ENCODE data around the gene TEN1. TPM values are rescaled to one million over a fixed set of nuclear protein-coding genes. Genes with fewer than 3 reads are reported as not detected.

TEN1 gene
- total and polyA plus RNA-seq, 2 of the 4 experiments (the other 2 are of a cell fraction), result 14.7 to 17.9 TPM

DNA sequence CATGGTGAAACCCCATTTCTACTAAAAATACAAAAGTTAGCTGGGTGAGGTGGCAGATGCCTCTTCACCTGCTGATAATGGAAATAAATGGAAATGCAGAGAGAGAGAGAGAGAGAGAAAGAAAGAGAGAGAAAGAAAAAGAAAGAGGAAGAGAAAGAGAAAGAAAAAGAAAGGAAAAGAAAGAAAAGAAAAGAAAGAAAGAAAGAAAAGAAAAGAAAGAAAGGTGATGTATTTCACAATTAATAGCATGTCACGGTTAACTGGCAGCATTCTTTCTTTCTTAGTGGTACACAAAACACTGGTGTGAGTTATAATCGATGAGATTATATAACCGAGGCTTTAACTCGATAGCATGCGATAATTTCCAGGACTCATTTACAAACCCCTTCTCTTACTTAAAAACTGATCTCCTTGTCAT, 3.3 kb upstream of the TEN1 start:
- H3K9me3 ChIP-seq (ENCODE audit: control insufficient read depth, insufficient read depth, low read length), result no peaks in the 10 kb centered on the region
- no peak overlapping the region for H3K4me3 ChIP-seq (ENCODE audit: insufficient read depth, low read depth, low read length)
- H3K27me3 ChIP-seq (ENCODE audit: control insufficient read depth, insufficient read depth, low read length), result no peaks in the 10 kb centered on the region
- H2AK9ac ChIP-seq (replicated peaks; ENCODE audit: low read depth, low read length, poor library complexity), result no peak overlapping the region
- no peak overlapping the region for H3K27ac ChIP-seq (ENCODE audit: insufficient read depth, low read length)
- peaks cover 22 to 65% of the 10 kb centered on the region in 2 experiments for H3K79me1 ChIP-seq (ENCODE audit: low read depth in 1 of 2, low read length in 2 of 2)
- H3K9me1 ChIP-seq (ENCODE audit: insufficient read depth, low read length), result no peaks in the 10 kb centered on the region; the same call in 1 of the 2 replicates
- peak overlapping the region; percentile 36 for H3K4me2 ChIP-seq (ENCODE audit: low read depth, low read length)
- no peak overlapping the region for H4K8ac ChIP-seq (ENCODE audit: low read depth in 2 of 2, low read length in 2 of 2)
- no peak for DNase-seq
- H2BK20ac ChIP-seq (ENCODE audit: low read depth, low read length), result no peak overlapping the region
- H2BK5ac ChIP-seq (ENCODE audit: low read depth, low read length, poor library complexity, severe bottlenecking), result no peak overlapping the region
- dilution Hi-C loops (cut with HindIII; ENCODE audit: low sequenced_read_pairs, unreplicated experiment) (no loop called here), in situ Hi-C loops (cut with MboI; ENCODE audit: low sequenced_read_pairs) (no loop called here), intact Hi-C loops (cut with micrococcal nuclease) (no loop called here)
- no peak overlapping the region for H3K18ac ChIP-seq (ENCODE audit: low read depth, low read length)
- H2AK5ac ChIP-seq (ENCODE audit: low read depth, low read length), result no peak overlapping the region
- no peak overlapping the region for H3K23ac ChIP-seq (ENCODE audit: low read depth, low read length)
- no peak for ATAC-seq (ENCODE audit: low read depth)
- no peak overlapping the region for H3K14ac ChIP-seq (replicated peaks; ENCODE audit: low read depth, low read length)
- WGBS, 2 experiments (ENCODE audit: extremely low coverage in 2 of 2, insufficient read length in 1 of 2), result no CpG with 5 or more reads among the region's 5 CpGs
- H4K91ac ChIP-seq (ENCODE audit: insufficient read depth, low read depth, low read length), result no peak overlapping the region
- H3K36me3 ChIP-seq (ENCODE audit: control insufficient read depth, insufficient read depth, low read length), result peaks cover 5% of the 10 kb centered on the region; the same call in 1 of the 2 replicates
- ChIA-PET CTCF (no interaction called here), POLR2A (ENCODE audit: unreplicated experiment) (interaction anchor here (0.7 kb wide), 1 partner anchor 35 kb away, joined by 3 read pairs; no protein-coding TSS in a partner anchor)
- H2BK15ac ChIP-seq (ENCODE audit: low read depth, low read length), result no peak overlapping the region
- no peak overlapping the region for H3K4ac ChIP-seq (ENCODE audit: low read depth, low read length)
- H3K4me1 ChIP-seq (ENCODE audit: control insufficient read depth, insufficient read depth, low read length), result peaks cover 3% of the 10 kb centered on the region; the same call in 1 of the 2 replicates
- H4K5ac ChIP-seq (ENCODE audit: low read depth, low read length), result no peak overlapping the region
- H3K9ac ChIP-seq (ENCODE audit: low read depth, low read length), result no peak overlapping the region
- 0 out of 2 replicates have a peak, but pooled peaks cover 3% of the 10 kb centered on the region for H4K20me1 ChIP-seq (ENCODE audit: insufficient read depth, low read length)
- no peak overlapping the region for H2AFZ ChIP-seq (replicated peaks; ENCODE audit: low read length, poor library complexity)
- H2BK120ac ChIP-seq (ENCODE audit: low read depth, low read length), result no peak overlapping the region
- no peak for TF ChIP-seq BHLHE40 (IDR thresholded peaks at IDR 0.05; ENCODE audit: low read depth, low read length)
- H3K56ac ChIP-seq (ENCODE audit: extremely low read depth, insufficient read depth, low read length), result no peak overlapping the region
- BruUV-seq (replicated peaks), result no TSS peak
